A673 (cell line): ENCODE data around the gene ARHGEF33.

ENCODE experiments used
- EZH2 ChIP-seq: fragments of 200-600 bp; sonication (generic); IDR thresholded peaks from 2 replicates; pipeline ENCODE4 v1.6.1; 2017; ENCODE audit warnings: borderline replicate concordance, low read depth, mild to moderate bottlenecking, mixed read lengths, antibody characterized with exemption, low read length; ENCODE audit not compliant: poor library complexity, severe bottlenecking
- TF ChIP-seq, protein P1 (sequence below): fragments of 300-800, 200-600 bp; sonication (generic); conservative IDR thresholded peaks from 2 replicates; pipeline ENCODE4 v1.5.1; 2017; ENCODE audit warnings: low read depth, mild to moderate bottlenecking, antibody characterized with exemption, low read length, moderate library complexity, mixed read lengths

DNA sequence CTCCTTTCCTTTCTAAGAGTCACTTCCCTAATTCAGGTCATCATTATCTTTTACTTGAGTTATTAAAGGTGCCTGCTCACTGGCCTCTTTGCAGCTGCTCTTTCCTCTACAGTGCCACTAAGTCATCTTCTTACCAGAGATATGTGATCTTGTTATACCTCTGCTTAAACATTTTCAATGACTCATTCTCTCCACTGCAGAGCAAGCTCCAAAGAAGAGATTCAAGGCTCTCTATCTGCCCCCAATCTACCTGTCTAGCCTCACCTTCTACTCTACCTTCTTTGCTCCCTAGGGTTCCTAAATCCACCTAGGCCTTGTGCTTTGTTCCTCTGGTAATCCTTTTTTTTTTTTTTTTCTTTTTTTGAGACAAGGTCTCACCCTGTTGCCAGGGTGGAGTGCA is 3.1 kb downstream of the ARHGEF33 start:
- TF ChIP-seq EZH2, result no peak
- TF ChIP-seq, protein P1, sequence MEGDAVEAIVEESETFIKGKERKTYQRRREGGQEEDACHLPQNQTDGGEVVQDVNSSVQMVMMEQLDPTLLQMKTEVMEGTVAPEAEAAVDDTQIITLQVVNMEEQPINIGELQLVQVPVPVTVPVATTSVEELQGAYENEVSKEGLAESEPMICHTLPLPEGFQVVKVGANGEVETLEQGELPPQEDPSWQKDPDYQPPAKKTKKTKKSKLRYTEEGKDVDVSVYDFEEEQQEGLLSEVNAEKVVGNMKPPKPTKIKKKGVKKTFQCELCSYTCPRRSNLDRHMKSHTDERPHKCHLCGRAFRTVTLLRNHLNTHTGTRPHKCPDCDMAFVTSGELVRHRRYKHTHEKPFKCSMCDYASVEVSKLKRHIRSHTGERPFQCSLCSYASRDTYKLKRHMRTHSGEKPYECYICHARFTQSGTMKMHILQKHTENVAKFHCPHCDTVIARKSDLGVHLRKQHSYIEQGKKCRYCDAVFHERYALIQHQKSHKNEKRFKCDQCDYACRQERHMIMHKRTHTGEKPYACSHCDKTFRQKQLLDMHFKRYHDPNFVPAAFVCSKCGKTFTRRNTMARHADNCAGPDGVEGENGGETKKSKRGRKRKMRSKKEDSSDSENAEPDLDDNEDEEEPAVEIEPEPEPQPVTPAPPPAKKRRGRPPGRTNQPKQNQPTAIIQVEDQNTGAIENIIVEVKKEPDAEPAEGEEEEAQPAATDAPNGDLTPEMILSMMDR, result no peak
